NOMO-1 treated with dmso at 0.1 percent for 144 hours (cell line): ENCODE data around the gene MYO3A.
"Not testable (repeated sequence)": the region's sequence is repeated elsewhere in the genome, so short reads cannot be mapped to it uniquely, and the experiment has no call there.

Experiments used
- DNase-seq: peaks from one replicate; lab custom pipeline; 2025; ENCODE audit not compliant: unreplicated experiment; lab: John Stamatoyannopoulos, UW

The MYO3A gene

GRCh38 chr10:25972631-25973030 is 38.6 kb downstream of the MYO3A start:
- no peak for DNase-seq

- no peak for DNase-seq
Observed at GRCh38 chr10:25974897-25975459, 40.9 kb downstream of the MYO3A start.

GRCh38 chr10:25978771-25979170 is 44.7 kb downstream of the MYO3A start:
- DNase-seq = no peak

GRCh38 chr10:25982107-25982506 is 48.1 kb downstream of the MYO3A start:
- DNase-seq = no peak

GRCh38 chr10:25988583-25988982 is 54.6 kb downstream of the MYO3A start:
- no peak for DNase-seq

GRCh38 chr10:25989951-25990350 is 55.9 kb downstream of the MYO3A start:
- DNase-seq = no peak

- no peak for DNase-seq
Observed at GRCh38 chr10:25999295-25999981, 65.4 kb downstream of the MYO3A start.

GRCh38 chr10:26000971-26001370 is 66.9 kb downstream of the MYO3A start:
- no peak for DNase-seq

- DNase-seq = not testable (repeated sequence)
Observed at GRCh38 chr10:26002466-26002865, 68.4 kb downstream of the MYO3A start.

GRCh38 chr10:26015092-26015491 is 81.1 kb downstream of the MYO3A start:
- DNase-seq = no peak

GRCh38 chr10:26022831-26023230 is 88.8 kb downstream of the MYO3A start:
- no peak for DNase-seq

- DNase-seq = no peak
Observed at GRCh38 chr10:26024303-26024702, 90.3 kb downstream of the MYO3A start.

- DNase-seq = no peak
Observed at GRCh38 chr10:26025523-26025922, 91.5 kb downstream of the MYO3A start.

- no peak for DNase-seq
Observed at GRCh38 chr10:26029858-26030257, 95.8 kb downstream of the MYO3A start.

- DNase-seq = no peak
Observed at GRCh38 chr10:26031300-26031699, 97.3 kb downstream of the MYO3A start.

GRCh38 chr10:26043469-26043868 is 109.4 kb downstream of the MYO3A start:
- no peak for DNase-seq

- no peak for DNase-seq
Observed at GRCh38 chr10:26044141-26044749, 110.2 kb downstream of the MYO3A start.

GRCh38 chr10:26046073-26046700 is 112.2 kb downstream of the MYO3A start:
- DNase-seq = no peak

- no peak for DNase-seq
Observed at GRCh38 chr10:26048756-26049155, 114.7 kb downstream of the MYO3A start.

GRCh38 chr10:26052326-26052725 is 118.3 kb downstream of the MYO3A start:
- DNase-seq = no peak

GRCh38 chr10:26057466-26057865 is 123.4 kb downstream of the MYO3A start:
- no peak for DNase-seq

- DNase-seq = no peak
Observed at GRCh38 chr10:26064106-26064505, 130.1 kb downstream of the MYO3A start.
